GM10847 (cell line): ENCODE data around the gene GABRR1.

Source experiments
- POLR2A ChIP-seq: IDR thresholded peaks from 2 replicates; pipeline ENCODE4 v1.6.1; 2011; ENCODE audit not compliant: insufficient read length; ENCODE audit errors: extremely low read depth

Gene GABRR1

DNA sequence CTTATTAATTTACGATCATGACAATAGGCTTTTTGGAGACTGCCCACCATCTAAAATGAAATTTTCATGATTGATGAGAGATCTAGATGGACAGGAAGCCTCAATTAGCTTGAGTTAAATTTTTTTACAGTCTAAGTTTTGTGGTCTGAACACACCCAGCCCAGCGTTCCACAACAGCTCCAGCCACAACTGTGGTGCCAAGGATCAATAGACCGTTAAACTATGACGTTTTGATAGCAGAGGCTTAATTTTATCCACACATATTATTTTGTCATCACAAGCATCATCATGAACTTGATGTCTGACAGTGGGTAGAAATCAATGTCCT lies 5.5 kb upstream of the GABRR1 start:
- no peak for TF ChIP-seq POLR2A

DNA sequence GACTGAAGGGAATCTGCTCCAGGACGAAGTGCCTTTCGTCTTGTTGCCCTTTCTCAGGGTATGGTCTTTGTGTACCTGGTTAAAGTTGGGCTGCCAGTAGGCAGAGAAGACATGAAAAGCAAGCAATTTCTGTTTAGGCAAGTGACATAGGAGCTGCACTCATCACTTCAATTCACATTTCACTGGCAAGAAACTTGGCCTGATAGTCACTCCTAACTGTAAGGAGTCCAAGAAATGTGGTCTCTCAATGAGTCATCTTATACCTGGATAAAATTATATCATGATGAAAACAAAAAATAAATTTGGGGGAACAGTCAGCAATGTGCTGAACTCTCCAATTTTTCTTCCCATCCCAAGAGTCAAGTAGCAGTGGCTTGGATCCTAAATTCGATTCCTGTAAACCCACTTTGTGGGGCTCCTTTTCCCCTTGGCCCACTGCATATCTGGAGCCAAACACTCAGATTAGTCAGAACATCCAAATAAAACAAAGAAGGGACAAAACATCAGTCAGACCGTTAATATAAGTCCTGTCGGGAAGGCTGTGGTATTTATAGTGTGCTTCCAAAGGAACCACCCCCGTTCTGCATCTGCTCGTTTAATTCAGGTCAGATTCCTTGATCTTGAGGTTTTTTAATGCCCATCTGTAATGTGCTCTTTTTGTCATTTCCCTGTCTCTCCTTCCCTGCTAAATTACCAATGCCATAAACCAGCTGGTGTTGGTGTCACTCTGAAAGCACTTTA lies 5.0 kb upstream of the GABRR1 start:
- no peak for TF ChIP-seq POLR2A

DNA sequence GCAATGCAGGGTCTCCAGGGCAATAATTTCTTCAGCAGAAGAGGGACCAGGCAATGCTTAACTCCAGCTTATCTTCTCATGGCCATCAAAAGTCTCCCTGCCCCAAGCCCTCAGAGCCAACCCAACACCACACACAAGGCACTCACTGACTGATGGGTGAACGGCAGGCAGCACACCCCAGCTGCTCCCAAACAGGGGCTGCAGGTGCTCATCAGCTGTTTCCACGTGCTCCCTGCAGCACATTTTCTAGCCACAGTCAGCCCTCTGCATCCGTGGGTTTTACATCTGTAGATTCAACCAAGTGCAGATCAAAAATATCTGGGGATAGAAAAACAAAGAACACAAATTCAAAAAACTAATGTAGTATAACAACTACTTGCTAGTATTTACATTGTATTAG lies 4.0 kb upstream of the GABRR1 start:
- no peak for TF ChIP-seq POLR2A

DNA sequence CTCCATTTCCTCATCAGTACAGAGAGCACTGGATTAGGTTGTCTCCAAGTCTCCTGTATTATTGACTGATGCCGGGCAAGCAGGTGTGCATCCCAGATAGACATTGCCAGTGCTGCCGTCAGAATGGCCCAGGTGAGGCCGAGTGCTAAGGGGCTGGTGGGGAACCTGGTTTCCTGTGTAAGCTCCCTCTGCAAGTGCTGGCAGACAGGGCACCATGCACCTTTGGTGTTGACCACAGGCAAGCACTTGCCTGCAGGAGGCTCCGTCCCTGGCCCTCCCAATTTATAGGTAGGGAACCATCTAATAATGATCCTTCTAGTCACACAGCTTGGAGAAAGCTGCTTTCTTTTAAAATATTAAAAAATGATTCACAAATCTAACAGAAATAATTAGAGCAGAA lies 747 bp downstream of the GABRR1 start:
- no peak for TF ChIP-seq POLR2A

DNA sequence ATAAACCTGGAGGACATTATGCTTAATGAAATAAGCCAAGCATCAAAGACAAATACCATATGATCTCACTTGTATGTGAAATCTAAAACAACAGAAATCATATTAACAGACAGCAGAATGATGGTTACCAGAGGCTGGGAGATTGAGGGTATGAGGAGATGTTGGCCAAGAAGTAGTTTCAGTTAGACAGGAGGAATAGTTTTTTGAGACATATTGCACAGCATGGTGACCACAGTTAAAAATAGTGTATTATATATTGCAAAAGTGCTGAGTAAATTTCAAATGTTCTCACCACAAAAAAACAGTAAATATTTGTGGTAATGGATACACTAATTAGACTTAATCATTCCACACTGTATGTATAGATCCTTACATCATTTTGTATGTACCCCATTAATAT lies 1.8 kb downstream of the GABRR1 start:
- TF ChIP-seq POLR2A = no peak

DNA sequence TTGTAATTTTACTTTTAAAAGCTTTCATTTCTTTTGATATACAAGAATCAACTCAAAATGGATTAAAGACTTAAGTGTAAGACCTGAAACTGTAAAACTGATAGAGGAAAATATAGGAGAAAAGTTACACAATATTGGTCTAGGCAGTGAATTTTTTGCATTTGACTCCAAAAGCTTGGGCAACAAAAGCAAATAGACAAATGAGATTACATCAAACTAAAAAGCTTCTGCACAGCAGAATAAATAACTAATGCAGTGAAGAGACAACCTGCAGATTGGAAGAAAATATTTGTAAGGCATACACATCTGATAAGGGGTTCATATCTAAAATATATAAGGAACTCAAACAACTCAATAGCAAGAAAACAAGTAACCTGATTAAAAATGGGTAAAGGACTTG lies 3.0 kb downstream of the GABRR1 start:
- TF ChIP-seq POLR2A = no peak

DNA sequence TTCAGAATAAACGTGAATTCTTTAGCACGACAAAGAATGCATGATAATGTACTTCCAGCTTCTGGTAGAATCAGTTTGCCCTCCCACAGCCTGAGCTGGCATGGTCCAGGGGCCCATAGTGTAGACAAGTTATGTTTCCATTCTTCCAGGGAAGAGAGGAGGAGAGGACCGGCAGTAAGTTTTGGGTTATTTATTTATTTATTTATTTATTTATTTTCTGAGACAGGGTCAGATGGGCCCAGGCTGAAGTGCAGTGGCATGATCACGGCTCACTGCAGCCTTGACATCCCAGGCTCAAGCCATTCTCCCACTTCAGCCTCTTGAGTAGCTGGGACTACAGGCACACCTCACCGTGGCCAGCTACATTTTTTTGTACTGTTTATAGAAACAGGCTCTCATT lies 4.7 kb downstream of the GABRR1 start:
- TF ChIP-seq POLR2A = no peak

DNA sequence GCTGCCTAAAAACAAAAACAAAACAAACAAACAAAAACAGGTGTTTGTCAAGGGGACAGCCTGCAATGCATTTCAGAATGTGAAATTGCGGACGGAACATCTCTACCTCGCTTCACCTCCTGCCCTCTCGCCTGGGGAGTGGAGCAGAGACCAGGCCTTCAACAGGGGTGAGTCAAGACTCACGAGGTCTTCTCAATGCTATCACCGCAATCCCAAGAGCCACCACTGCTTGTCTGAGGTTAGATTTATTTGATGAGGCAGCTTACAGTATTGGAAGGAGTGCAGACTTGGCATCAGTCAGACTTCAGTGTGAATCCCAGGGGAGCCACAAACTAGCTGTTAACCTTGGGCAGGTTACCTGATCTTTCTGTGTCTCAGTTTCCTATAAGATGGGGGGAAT lies 7.7 kb downstream of the GABRR1 start:
- no peak for TF ChIP-seq POLR2A

DNA sequence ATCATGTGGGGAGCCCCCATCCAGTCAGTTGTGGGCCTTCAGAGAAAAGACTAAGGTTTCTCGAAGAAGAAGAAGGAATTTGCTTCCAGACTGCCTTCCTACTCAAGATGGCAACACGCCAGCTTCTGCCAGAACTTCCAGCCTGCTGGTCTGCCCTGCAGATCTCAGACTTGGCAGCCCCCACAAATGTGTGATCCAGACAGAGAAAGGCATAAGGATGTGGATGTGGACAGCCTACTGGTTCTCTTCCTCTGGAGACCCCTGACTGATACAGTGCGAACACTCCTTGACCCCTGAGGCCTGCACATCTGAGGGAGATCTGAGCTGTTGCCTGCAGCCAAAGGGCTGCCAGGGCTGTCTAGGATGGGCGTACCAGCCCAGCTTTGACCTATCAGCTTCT lies 8.6 kb downstream of the GABRR1 start:
- no peak for TF ChIP-seq POLR2A

DNA sequence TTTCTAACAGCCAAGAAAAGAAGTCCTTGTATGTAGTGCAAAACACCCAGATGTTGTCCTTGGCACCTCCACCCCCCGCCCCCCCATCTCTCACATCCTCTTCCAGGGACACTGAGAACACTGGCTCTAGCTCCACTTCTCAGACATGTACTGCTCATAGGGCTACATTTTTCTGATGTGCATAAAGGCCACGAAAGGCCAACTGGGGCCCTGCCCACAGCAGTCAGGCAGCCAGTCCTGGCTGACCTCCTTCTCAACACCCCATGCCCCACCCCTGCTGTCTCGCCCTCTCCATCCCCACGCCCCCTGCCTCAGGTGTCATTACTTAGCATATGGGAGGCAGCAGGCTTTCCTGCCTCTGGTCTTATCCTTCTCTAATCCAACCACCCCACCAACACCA lies 11.3 kb downstream of the GABRR1 start:
- no peak for TF ChIP-seq POLR2A

DNA sequence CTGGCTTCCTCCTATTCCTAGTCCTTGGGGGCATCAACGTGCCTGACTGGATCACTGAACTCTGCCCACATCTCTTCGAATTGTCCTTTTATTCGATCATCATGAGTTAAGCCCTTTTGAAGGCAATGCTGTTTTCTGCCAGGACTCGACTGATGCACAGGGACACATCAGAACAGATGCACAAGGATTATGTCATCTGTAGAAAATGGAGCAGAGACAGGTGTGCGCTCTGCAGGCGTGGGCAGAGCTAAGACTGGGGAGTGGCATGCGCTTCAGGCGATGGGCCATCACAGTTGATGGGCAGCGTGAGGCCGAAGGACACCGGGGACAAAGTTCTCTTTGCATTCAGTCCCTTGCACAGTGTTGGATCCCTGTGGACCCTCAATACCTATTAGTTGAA lies 13.1 kb downstream of the GABRR1 start:
- no peak for TF ChIP-seq POLR2A

DNA sequence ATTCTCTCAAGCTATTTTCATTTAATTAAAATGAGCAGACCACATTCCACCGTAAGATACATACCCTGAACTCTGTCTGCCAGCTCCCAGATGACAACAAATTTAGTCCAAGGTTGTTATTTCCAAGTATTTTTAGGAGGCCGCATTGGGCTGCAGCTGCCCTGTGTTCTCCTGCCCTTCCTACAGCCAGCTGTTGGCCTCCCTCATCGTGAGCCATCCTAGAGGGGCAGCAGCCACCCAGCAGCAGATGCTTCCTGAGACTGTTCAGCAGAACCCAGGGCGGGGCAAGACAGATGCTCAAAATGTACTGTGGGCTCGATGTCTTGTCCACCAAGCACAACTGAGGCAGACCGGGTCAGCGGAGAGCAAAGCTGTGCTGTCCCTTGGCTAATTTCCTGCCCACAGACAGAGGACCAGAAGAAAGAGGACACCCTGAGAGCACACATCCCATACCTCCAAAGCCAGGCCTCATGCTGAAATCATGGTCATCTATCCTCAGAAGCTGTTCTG lies 16.4 kb downstream of the GABRR1 start:
- TF ChIP-seq POLR2A = no peak

DNA sequence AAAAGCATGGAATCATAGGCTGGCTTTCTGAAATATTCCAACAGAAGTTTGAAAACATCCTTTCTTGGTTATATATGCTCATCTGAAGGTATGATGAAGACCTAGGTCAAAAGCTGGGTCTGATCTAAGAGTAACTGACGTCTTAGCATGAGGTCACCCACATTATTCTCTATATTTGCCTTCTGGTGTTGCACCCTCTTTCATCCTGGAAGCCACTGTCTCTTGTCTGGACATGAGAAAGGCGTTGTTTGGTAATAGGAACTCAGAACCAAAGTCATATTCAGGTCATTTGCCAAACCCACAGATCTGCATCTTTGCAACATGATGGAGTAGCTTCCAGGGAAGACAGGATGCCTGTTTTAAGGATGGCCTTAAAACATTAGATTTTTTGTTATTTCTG lies 17.6 kb downstream of the GABRR1 start:
- TF ChIP-seq POLR2A = no peak

DNA sequence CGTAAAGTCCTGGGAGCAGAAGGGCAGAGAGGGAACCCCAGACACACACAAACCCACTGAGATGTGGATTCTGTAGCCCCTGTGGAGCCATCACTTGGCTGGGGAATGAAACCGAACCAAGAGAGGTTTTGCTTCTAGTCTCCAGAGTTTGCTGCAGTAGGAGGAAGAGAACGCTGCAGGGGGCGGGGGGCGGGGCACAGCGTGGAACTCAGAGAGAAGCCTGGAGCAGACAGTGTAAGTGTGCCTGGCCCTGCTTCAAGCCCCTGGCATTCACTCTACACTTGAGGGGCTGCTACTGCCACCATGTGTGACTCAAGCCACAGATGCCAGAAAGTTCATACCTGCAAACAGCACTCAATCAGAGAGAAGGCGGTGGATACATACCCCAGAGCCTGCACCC lies 18.9 kb downstream of the GABRR1 start:
- TF ChIP-seq POLR2A = no peak

DNA sequence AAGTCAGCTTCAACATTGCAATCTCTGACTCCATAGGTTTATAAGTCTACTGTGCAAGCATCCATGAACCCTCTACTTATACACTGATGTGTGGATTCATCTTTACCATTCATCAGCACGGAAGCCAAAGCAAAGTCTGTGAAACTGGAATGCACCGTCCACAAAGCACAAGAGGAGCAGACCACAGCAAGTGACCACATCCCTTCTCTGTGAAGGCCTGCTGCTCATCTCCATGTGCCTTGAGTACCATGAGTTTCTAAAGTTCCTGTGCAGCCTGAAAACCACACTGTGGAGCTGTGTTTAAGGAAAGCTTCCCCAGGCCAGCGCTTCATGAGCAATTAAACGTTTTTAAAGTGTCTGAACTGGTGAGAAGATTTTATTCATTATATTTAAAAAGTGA lies 20.0 kb downstream of the GABRR1 start:
- no peak for TF ChIP-seq POLR2A

DNA sequence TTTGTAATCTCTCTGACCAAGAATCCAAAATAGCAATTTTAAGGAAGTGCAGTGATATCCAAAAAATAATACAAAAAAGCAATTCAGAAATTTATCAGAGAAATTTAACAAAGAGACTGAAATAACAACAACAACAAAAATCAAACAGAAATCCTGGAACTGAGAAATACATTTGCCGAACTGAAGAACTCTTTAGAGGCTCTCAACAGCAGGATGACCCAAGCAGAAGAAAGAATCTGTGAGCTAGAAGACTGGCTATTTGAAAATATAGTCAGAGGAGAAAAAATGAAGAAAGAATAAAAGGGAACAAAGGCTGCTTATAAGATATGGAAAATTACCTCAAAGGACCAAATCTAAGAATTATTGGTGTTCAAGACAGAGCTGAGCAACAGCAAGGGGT lies 22.6 kb downstream of the GABRR1 start:
- TF ChIP-seq POLR2A = no peak

DNA sequence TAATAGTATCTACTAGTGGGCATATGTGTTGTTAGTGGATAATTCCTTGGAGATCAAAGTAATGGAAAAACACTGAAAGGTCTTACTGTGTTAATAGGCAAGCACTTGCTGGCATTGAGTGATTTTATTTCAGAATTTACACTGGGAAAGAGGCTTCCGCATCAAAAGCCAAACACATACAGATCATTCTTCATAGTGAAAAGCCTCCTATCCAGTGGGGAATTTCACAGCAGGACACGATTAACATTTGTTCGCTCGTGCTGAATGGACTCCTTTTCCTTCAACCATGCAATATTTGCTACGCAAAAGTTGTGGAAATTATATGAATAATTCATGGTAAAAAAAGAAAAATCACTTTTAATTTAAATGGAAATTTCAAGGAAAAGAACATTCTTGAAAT lies 26.4 kb downstream of the GABRR1 start:
- no peak for TF ChIP-seq POLR2A
